C4-2B (cell line): ENCODE results near the gene BCL2L13.

Experiments used
- ZFX ChIP-seq: fragments of 450-650 bp; IDR thresholded peaks from 2 replicates; pipeline ENCODE4 v1.6.1; 2017
- TF ChIP-seq, protein P1 (sequence below): fragments of 450-650 bp; conservative IDR thresholded peaks from 2 replicates; pipeline ENCODE4 v1.5.1; 2017; ENCODE audit warnings: mild to moderate bottlenecking

DNA sequence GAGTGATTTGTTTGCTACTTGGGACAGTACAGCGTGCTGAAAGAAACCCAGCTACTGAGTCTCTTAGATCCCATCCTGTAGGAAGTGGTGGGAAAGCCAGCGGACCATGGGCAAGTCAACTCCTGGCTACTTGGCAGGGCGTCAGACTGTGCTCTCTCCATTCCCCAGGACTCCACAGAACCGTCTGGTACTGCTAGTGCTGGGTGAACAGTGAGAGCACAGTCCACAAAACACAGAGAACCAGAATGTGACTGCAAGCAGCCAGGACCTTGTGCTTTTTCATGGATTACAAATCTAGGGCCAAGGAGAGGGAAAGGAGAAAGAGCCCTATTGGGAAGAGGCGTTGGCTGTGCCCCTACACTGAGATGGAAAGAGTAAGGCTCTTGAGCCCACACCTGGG is 125.5 kb downstream of the BCL2L13 start:
- TF ChIP-seq, protein P1, sequence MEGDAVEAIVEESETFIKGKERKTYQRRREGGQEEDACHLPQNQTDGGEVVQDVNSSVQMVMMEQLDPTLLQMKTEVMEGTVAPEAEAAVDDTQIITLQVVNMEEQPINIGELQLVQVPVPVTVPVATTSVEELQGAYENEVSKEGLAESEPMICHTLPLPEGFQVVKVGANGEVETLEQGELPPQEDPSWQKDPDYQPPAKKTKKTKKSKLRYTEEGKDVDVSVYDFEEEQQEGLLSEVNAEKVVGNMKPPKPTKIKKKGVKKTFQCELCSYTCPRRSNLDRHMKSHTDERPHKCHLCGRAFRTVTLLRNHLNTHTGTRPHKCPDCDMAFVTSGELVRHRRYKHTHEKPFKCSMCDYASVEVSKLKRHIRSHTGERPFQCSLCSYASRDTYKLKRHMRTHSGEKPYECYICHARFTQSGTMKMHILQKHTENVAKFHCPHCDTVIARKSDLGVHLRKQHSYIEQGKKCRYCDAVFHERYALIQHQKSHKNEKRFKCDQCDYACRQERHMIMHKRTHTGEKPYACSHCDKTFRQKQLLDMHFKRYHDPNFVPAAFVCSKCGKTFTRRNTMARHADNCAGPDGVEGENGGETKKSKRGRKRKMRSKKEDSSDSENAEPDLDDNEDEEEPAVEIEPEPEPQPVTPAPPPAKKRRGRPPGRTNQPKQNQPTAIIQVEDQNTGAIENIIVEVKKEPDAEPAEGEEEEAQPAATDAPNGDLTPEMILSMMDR, result no peak
- TF ChIP-seq ZFX, result no peak
